PC-3 (cell line): ENCODE data around the gene LSM11. TPM values are rescaled to one million over a fixed set of nuclear protein-coding genes. Genes with fewer than 3 reads are reported as not detected.

Source experiments
- ATAC-seq: fragments of 200-7000 bp; cut with Tn5 transposase; 2 replicates; pipeline ENCODE4 v1.9.1; 2020; ENCODE audit warnings: mild to moderate bottlenecking, moderate library complexity
- BruUV-seq: library from RNA; stranded (reverse); fragments of 400-500 nt; replicated peaks from 2 replicates; lab custom pipeline; 2021; lab: Mats Ljungman, UMichigan
- CTCF ChIA-PET: fragments of 300-600 bp; sonication (Branson Sonifier 250); formaldehyde crosslinking; loops from one replicate; lab custom pipeline; 2022; ENCODE audit warnings: antibody characterized with exemption; lab: Charles Lee
- POLR2A ChIA-PET: fragments of 300-600 bp; sonication (Branson Sonifier 250); formaldehyde crosslinking; loops from one replicate; lab custom pipeline; 2022; ENCODE audit warnings: antibody characterized with exemption; ENCODE audit not compliant: unreplicated experiment; lab: Charles Lee
- DNase-seq: peaks from one replicate; pipeline ENCODE4 v3.0.0-alpha.2; 2015
- H2AFZ ChIP-seq: fragments of 300-600 bp; sonication (generic); 2 replicates; pipeline ENCODE4 v1.6.0; 2016; ENCODE audit warnings: antibody characterized with exemption, low read length
- H3F3A ChIP-seq: fragments of 300-600 bp; sonication (generic); one replicate; pipeline ENCODE4 v1.6.0; 2017; ENCODE audit warnings: antibody characterized with exemption, low read length, control low read depth, mild to moderate bottlenecking; ENCODE audit not compliant: unreplicated experiment
- H3K27ac ChIP-seq: fragments of 300-600 bp; sonication (generic); 2 replicates; pipeline ENCODE4 v1.5.1; 2016; ENCODE audit warnings: mild to moderate bottlenecking, low read length
- H3K27me3 ChIP-seq: fragments of 300-600 bp; sonication (generic); 2 replicates; pipeline ENCODE4 v1.6.1; 2016; ENCODE audit warnings: low read length, mixed read lengths
- H3K36me3 ChIP-seq: fragments of 300-600 bp; sonication (generic); 2 replicates; pipeline ENCODE4 v1.6.1; 2016; ENCODE audit warnings: low read depth, mixed run types, low read length, mixed read lengths
- H3K4me1 ChIP-seq: fragments of 300-600 bp; sonication (generic); 2 replicates; pipeline ENCODE4 v1.5.1; 2016; ENCODE audit warnings: low read length; ENCODE audit not compliant: insufficient read depth
- H3K4me2 ChIP-seq: fragments of 300-600 bp; sonication (generic); 2 replicates; pipeline ENCODE4 v1.6.0; 2016; ENCODE audit warnings: low read length
- H3K4me3 ChIP-seq: fragments of 300-600 bp; sonication (generic); 2 replicates; pipeline ENCODE4 v1.5.1; 2016; ENCODE audit warnings: mild to moderate bottlenecking, low read length, mixed read lengths
- H3K79me2 ChIP-seq: fragments of 300-600 bp; sonication (generic); 2 replicates; pipeline ENCODE4 v1.6.1; 2017; ENCODE audit warnings: low read length, mixed read lengths
- H3K9ac ChIP-seq: fragments of 300-600 bp; sonication (generic); 2 replicates; pipeline ENCODE4 v1.6.0; 2016; ENCODE audit warnings: mild to moderate bottlenecking, low read length
- H3K9me2 ChIP-seq: fragments of 300-600 bp; sonication (generic); replicated peaks from 2 replicates; pipeline ENCODE4 v1.6.1; 2016; ENCODE audit warnings: mixed run types, low read length, mixed read lengths
- H3K9me3 ChIP-seq: fragments of 300-600 bp; sonication (generic); 2 replicates; pipeline ENCODE4 v1.6.1; 2016; ENCODE audit warnings: low read length, mixed read lengths
- H4K20me1 ChIP-seq: fragments of 300-600 bp; sonication (generic); 2 replicates; pipeline ENCODE4 v1.6.1; 2016; ENCODE audit warnings: low read length, mixed read lengths
- CTCF ChIP-seq: fragments of 300-600 bp; sonication (generic); conservative IDR thresholded peaks from 2 replicates; pipeline ENCODE4 v1.5.1; 2017; ENCODE audit warnings: antibody characterized with exemption, low read depth, mild to moderate bottlenecking, low read length
- EZH2 ChIP-seq: fragments of 300-600 bp; sonication (generic); IDR thresholded peaks from one replicate; pipeline ENCODE4 v1.6.1; 2017; ENCODE audit warnings: antibody characterized with exemption, mild to moderate bottlenecking, low read length; ENCODE audit not compliant: unreplicated experiment
- EZH2phosphoT487 ChIP-seq: fragments of 300-600 bp; sonication (generic); IDR thresholded peaks from 2 replicates; pipeline ENCODE4 v1.6.1; 2018; ENCODE audit warnings: mild to moderate bottlenecking, antibody characterized with exemption, low read length, borderline replicate concordance
- intact Hi-C: fragments of 100-400 bp; cut with micrococcal nuclease; formaldehyde crosslinking; loops from 2 replicates; pipeline ENCODE4 v1.9.0; 2023
- total RNA-seq: library from RNA; depleted of rRNA; stranded (reverse); fragments of >200 nt; gene quantifications from 2 replicates; pipeline ENCODE4 v1.2.3, GENCODE V29; 2014

Gene LSM11
- total RNA-seq, 1 experiment from 2014 or later, result 5.0 TPM

- Histone ChIP-seq H3K4me1 (no peaks in the 10 kb centered on the region), H3K9ac (no peak overlapping the region), H2AFZ (no peak overlapping the region), H3K4me2 (no peak overlapping the region), H4K20me1 (no peaks in the 10 kb centered on the region), H3K36me3 (peaks cover 27% of the 10 kb centered on the region), H3K4me3 (no peak overlapping the region), H3K27me3 (no peaks in the 10 kb centered on the region), H3F3A (no peaks in the 10 kb centered on the region), H3K27ac (no peak overlapping the region), H3K9me2 (no peaks in the 10 kb centered on the region), H3K79me2 (no peaks in the 10 kb centered on the region), H3K9me3 (no peaks in the 10 kb centered on the region)
- ChIA-PET POLR2A (no interaction called here), CTCF (no interaction called here)
- no peak for ATAC-seq
- TF ChIP-seq EZH2phosphoT487, result no peak
- no peak for TF ChIP-seq EZH2
- no peak for TF ChIP-seq CTCF
- no peak for DNase-seq
- intact Hi-C loops, result no loop called here
- BruUV-seq, result no TSS peak
Observed at GRCh38 chr5:157785801-157786200, 42.3 kb downstream of the LSM11 start.

- Histone ChIP-seq H3K27ac (no peak overlapping the region), H3K9me2 (no peaks in the 10 kb centered on the region), H3F3A (no peaks in the 10 kb centered on the region), H3K27me3 (no peaks in the 10 kb centered on the region), H3K9ac (no peak overlapping the region), H2AFZ (no peak overlapping the region), H3K79me2 (no peaks in the 10 kb centered on the region), H3K4me1 (no peaks in the 10 kb centered on the region), H3K4me2 (no peak overlapping the region), H3K4me3 (no peak overlapping the region), H3K36me3 (peaks cover 46% of the 10 kb centered on the region), H3K9me3 (no peaks in the 10 kb centered on the region), H4K20me1 (no peaks in the 10 kb centered on the region)
- TF ChIP-seq EZH2 (no peak), CTCF (no peak), EZH2phosphoT487 (no peak)
- CTCF ChIA-PET, result interaction anchor here (0.5 kb wide), 1 partner anchor 130 kb away, joined by 4 read pairs; no protein-coding TSS in a partner anchor
- ATAC-seq (no peak), DNase-seq (no peak)
- BruUV-seq, result no TSS peak
- intact Hi-C loops, result no loop called here
- POLR2A ChIA-PET, result no interaction called here
Observed at GRCh38 chr5:157793301-157793700, 49.8 kb downstream of the LSM11 start.

GRCh38 chr5:157799578-157799977 lies 56.1 kb downstream of the LSM11 start:
- Histone ChIP-seq H3K9me3 (no peaks in the 10 kb centered on the region), H3K9me2 (no peaks in the 10 kb centered on the region), H3K9ac (no peak overlapping the region), H3K4me2 (no peak overlapping the region), H3F3A (no peaks in the 10 kb centered on the region), H3K27me3 (no peaks in the 10 kb centered on the region), H3K27ac (no peak overlapping the region), H3K4me1 (no peaks in the 10 kb centered on the region), H4K20me1 (no peaks in the 10 kb centered on the region), H3K36me3 (peaks cover 32% of the 10 kb centered on the region), H3K4me3 (no peak overlapping the region), H2AFZ (no peak overlapping the region), H3K79me2 (no peaks in the 10 kb centered on the region)
- ChIA-PET CTCF (no interaction called here), POLR2A (no interaction called here)
- TF ChIP-seq EZH2, result no peak
- DNase-seq, result no peak
- ATAC-seq, result no peak
- BruUV-seq, result no TSS peak
- intact Hi-C loops, result loop anchor here (5.0 kb wide), 1 partner anchor 37 kb away; no protein-coding TSS in a partner anchor
